GM18861 (cell line): ENCODE data around the gene CDH13.
A peak's percentile ranks its signal among the peaks of the same experiment; 100 is the strongest.

ENCODE experiments used
- ATAC-seq: cut with Tn5 transposase; IDR thresholded peaks from one replicate; pipeline ENCODE4 v1.9.1; 2021; ENCODE audit not compliant: unreplicated experiment

The CDH13 gene

GRCh38 chr16:83520596-83520995 lies 893.8 kb downstream of the CDH13 start:
- no peak for ATAC-seq

- ATAC-seq: no peak
Observed at GRCh38 chr16:83530293-83530692, 903.5 kb downstream of the CDH13 start.

- no peak for ATAC-seq
Observed at GRCh38 chr16:83532634-83533033, 905.9 kb downstream of the CDH13 start.

- no peak for ATAC-seq
Observed at GRCh38 chr16:83533193-83533592, 906.4 kb downstream of the CDH13 start.

- ATAC-seq: no peak
Observed at GRCh38 chr16:83538707-83539106, 911.9 kb downstream of the CDH13 start.

GRCh38 chr16:83539736-83540490 lies 913.1 kb downstream of the CDH13 start:
- ATAC-seq: no peak

GRCh38 chr16:83541231-83541630 lies 914.5 kb downstream of the CDH13 start:
- ATAC-seq: no peak

- no peak for ATAC-seq
Observed at GRCh38 chr16:83542491-83542890, 915.7 kb downstream of the CDH13 start.

- ATAC-seq: no peak
Observed at GRCh38 chr16:83549316-83550182, 922.8 kb downstream of the CDH13 start.

- no peak for ATAC-seq
Observed at GRCh38 chr16:83550183-83550569, 923.4 kb downstream of the CDH13 start.

- ATAC-seq: no peak
Observed at GRCh38 chr16:83552228-83552627, 925.5 kb downstream of the CDH13 start.

- no peak for ATAC-seq
Observed at GRCh38 chr16:83552930-83553329, 926.2 kb downstream of the CDH13 start.

GRCh38 chr16:83554096-83554495 lies 927.3 kb downstream of the CDH13 start:
- ATAC-seq: no peak

- ATAC-seq: no peak
Observed at GRCh38 chr16:83554540-83554939, 927.8 kb downstream of the CDH13 start.

GRCh38 chr16:83561876-83562275 lies 935.1 kb downstream of the CDH13 start:
- ATAC-seq: no peak

GRCh38 chr16:83568345-83568744 lies 941.6 kb downstream of the CDH13 start:
- ATAC-seq: no peak

GRCh38 chr16:83574388-83574787 lies 947.6 kb downstream of the CDH13 start:
- ATAC-seq: no peak

GRCh38 chr16:83577078-83577745 lies 950.4 kb downstream of the CDH13 start:
- ATAC-seq: no peak

- no peak for ATAC-seq
Observed at GRCh38 chr16:83578171-83578570, 951.4 kb downstream of the CDH13 start.

- no peak for ATAC-seq
Observed at GRCh38 chr16:83579027-83579426, 952.3 kb downstream of the CDH13 start.

- no peak for ATAC-seq
Observed at GRCh38 chr16:83579436-83579835, 952.7 kb downstream of the CDH13 start.

GRCh38 chr16:83581082-83581481 lies 954.3 kb downstream of the CDH13 start:
- peak; percentile 95 for ATAC-seq
